ENCODE measurements around the gene L1CAM.

L1CAM gene, protein sequence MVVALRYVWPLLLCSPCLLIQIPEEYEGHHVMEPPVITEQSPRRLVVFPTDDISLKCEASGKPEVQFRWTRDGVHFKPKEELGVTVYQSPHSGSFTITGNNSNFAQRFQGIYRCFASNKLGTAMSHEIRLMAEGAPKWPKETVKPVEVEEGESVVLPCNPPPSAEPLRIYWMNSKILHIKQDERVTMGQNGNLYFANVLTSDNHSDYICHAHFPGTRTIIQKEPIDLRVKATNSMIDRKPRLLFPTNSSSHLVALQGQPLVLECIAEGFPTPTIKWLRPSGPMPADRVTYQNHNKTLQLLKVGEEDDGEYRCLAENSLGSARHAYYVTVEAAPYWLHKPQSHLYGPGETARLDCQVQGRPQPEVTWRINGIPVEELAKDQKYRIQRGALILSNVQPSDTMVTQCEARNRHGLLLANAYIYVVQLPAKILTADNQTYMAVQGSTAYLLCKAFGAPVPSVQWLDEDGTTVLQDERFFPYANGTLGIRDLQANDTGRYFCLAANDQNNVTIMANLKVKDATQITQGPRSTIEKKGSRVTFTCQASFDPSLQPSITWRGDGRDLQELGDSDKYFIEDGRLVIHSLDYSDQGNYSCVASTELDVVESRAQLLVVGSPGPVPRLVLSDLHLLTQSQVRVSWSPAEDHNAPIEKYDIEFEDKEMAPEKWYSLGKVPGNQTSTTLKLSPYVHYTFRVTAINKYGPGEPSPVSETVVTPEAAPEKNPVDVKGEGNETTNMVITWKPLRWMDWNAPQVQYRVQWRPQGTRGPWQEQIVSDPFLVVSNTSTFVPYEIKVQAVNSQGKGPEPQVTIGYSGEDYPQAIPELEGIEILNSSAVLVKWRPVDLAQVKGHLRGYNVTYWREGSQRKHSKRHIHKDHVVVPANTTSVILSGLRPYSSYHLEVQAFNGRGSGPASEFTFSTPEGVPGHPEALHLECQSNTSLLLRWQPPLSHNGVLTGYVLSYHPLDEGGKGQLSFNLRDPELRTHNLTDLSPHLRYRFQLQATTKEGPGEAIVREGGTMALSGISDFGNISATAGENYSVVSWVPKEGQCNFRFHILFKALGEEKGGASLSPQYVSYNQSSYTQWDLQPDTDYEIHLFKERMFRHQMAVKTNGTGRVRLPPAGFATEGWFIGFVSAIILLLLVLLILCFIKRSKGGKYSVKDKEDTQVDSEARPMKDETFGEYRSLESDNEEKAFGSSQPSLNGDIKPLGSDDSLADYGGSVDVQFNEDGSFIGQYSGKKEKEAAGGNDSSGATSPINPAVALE

DNA sequence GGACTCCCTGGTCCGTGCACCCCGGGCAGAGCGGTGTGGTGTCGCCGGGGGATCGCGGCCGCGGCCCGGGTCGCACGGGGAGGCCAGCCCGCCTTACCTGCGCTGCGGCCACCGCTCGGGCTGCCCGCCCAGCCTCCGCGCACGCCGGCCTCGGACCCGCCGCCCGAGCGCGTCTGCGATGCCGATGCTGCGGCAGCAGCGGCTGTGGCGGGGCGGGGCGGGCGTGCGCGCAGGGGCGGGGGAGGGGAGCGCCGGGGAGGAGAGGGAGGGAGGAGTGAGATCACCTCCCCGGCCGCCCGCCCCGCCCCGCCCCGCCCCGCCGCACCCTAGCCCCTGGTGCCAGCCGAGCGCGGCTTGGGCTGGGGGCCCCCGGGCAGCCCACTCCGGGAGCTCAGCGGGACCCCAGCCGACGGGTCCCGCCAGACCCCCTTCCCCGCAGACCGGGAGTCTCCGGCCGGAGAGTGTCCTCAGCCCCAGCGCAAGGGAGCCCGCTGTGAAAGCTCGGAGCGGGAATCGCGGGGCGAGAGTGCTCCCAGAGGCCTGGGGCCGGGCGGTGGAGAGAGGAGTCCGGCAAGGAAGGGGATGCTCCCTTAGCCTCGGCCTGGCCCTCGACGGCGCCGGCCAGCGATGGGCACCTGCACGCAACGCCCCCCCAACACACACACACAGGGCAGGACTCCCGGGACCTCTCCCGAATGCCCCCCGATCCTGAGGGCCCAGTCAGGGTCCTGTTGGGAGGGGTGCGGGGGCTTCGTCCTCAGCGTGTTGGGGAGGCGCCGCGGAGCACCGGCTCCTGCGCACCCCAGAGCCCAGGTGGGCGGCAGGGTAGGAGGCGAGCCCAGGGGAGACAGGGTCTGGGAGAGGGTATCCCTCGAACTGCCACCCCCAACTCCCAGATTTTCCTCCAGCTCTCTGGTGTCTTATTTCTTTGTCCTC, at the start of gene L1CAM:
TSS of gene L1CAM (minus strand) at position 206 of the 936 bp plus-strand sequence. CDS start 10,337 bp downstream, outside the sequence.
- DNase-seq, result no peak

DNA sequence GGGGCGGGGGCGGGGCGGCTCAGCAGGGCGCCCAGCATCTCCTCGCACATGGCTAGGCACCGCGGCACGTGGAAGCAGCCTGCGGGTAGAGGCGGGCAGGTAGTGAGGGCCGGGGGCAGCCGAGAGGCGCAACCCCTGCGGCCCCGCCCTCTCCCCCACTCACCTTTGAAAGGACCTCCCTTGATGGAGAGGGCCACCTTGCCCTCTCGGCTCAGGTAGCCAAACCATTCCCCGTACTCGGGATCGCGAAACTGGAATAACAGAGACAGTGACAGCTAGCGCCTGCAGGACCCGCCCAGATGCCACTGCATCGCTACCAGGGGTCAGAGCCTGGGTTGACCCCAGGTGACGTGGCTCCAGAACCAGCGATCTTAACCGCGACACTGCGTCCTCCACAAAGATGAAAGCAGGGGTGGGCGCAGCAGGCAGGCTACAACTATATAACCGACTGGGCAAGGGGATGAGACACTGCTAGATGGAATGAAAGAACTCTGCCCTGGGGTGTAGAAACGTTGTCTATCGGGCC, 49.4 kb upstream of the L1CAM start:
- DNase-seq, result no peak

DNA sequence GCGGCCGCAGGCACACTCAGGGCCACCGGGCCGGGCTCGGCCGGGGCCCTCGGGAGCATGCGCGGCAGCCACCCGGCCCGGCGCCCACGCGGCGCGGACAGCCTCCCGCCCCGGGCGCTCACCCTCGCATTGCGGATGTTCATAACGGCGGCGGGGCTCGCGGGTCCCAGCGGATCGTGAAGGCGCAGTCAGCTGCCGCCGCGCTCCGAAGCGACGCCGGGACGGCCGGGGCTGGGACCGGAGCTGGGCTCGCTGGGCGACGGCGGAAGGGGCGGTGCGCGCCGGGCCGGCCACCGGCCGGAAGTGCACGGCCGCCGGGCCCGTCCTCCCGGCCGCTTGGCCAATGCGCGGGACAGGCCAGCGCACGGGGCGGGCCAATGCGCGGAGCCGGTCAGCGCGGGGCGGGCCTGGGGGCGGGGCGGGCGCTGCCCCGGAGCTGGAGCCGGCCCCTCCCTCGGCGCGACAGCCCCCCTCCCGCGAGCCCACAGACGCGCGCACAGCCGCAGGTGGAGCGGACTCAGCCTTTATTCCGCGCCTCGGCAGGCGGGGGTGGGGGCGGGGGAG, 48.9 kb upstream of the L1CAM start, which contains the start of gene NAA10:
TSS of gene NAA10 (minus strand) at position 276 of the 564 bp plus-strand sequence. CDS start at position 143, 133 bp downstream.
- peak; percentile 98 for DNase-seq

DNA sequence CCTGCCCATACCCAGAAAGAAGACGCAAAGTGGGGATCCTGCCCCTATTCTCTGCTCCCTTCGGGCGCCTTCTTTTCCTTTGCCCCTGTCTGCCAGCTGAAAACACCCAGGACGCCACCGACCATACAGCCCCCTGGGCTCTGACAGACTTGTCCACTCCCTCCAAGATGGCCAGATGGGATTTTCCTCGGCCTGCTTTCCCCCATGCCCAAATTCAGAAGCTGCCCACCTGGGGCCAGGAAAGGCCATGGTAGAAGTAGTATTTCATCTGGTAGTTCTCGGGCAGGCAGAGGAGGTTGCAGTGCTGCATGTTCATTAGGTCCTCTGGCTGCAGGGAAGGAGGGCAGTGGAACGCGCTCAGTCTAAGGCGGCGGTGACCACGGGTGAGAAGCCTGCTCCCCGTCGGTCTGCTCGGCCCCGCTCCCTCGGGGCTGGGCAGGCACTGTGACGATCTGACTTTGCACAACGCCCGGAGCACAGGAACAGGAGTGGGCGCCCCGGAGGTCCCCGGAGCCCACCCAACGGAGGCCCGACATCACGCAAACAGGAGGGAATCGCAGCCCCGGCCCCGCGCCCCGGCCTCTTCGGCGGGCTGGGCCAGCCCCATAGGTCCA, 48.3 kb upstream of the L1CAM start:
- DNase-seq, result no peak

DNA sequence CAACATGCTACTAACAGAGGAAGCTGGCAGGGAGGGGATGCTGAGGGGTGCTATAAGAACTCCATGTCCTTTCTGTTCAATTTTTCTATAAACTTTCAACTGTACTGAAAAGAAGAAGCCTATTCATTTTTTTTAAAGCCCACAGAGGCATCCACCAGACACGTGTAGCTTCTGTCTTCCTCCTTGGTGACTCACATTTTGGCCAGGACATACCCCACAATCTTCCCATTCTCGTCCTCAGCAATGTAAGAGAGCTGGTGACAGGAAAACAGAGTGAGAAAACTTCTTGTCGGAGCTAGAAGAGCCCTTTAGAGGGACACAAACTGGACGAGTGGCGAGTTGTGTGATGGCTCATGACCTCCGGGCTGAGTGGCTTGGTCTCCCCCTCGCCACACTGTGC, 47.8 kb upstream of the L1CAM start:
- no peak for DNase-seq

DNA sequence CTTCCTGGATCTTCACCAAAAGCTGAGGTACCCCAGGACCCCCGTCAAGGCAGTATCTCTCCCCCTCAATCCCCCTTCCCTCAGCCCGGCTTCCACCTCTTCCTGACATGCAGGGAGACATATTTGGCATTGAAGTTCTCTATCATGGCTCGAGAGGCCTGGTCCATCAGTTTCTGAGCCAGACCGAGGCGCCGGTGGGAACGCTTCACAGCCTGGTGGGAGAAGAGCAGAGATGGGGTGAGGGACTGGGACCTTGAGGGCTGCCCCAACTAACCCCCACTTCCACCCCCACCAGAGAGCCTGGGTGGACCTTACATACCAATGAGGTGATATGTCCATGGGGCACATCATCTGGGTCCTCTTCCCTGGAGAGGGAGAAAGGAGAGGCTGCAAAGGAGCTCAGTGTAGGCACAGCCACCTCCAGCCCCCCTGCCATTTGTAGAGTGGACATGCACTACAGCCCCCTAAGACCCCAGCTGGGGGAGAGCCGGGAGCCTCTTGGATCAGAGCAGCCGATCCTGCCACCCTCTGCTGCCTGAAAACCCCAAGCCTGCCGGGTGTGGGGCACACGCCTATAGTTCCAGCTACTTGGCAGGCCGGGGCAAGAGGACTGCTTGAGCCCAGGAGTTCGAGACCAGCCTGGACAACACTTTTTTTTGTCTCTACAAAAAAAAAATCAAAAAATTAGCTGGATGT, 46.4 kb upstream of the L1CAM start:
- no peak for DNase-seq

DNA sequence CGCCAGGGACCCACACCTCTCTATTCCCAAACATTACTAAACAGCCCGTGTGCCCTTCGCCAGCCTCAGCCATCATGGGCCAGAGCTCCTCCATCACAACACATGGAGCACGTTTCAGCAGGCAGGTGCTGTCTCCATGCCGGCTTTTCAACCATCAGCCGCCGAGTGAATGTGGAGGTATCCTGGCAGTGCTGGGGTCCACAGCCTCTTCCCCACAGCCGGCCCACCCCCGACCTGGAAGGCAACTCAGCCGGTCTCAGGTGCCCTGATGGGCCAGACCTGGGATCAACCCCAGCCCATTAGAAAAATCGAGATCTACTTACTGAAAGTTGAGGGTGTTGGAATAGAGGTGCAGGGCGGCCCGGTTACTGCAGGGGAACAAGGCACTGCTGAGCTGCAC, 45.8 kb upstream of the L1CAM start:
- no peak for DNase-seq

DNA sequence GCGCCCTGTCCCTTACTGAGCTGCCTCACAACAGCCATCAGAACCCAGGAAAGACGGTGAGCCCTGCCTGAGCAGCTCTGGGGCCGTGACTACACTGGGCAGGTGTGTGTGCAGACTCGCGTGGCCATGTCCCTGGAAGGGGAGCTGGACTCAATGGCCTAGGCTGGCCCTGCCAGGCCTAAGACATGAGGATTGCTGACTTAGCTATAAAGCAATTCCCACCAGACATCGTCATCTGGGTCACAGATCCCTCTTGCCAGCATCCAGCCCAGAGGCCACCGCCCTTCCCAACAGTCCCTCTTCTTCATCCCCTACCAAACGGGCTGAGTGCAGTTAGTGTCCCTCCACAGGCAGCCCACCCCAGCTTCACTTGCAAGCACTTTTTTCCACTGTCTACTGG, 45.2 kb upstream of the L1CAM start:
- no peak for DNase-seq

DNA sequence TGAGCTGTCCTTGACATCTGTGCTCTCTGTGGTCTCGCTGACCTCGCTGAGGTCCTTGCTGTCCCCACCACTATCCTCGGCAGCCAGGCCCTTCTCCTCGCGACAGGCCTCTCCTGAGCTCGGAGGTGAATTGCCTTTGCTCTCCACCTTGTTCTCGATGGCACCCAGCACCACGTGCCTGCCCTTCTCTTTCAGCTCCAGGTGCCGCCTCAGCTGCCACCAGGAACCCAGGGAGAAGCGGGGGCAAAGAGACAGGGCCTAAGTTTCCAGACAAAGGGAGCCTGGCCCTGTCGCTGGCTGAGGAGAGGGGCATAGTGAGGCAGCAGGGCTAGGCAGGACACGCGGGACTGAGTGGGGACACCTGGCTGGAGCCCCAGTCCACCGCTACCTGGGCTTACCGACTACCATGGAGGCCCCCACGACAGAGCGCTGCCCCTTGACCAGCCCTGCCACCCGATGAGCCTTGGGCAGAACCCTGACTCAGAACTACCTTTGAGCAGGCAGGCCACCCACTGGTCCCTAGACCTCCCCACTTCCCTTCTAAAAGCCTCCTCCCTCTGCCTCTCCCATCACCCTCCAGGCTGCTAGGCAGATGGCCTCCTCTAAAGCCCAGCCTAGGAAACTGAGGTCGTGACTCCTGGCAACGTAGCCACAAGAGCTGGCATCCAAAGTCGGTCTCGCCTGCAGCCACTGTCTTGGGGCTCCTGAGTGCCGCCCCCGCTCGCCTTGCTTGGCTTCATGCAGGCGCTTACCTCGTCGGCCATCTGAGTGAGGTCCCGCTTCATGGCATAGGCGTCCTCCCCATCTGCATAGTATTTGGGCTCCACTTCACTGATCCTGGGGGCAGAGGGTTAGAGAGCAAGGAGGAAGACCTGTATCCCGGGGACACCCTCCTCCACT, 44.3 kb upstream of the L1CAM start:
- no peak for DNase-seq

DNA sequence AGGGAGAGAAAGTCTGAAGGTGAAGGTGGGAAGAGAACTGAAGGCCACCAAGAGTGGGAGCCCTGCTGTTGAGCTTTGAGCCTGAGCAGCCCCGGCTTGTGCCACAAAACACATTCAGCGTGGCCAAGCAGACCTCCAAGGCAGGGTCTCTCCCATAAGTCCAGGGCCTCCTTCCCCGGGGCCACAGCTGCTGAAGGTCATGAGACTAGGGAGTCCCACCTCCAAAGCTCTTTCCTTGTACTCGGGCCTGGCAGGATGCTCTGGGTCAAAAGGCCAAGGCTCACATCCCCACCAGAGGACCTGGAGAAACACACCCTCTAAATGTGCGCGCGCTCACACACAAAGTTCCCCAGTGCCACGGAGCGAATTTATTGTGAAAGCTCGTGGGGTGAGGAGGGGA, 43.6 kb upstream of the L1CAM start:
- DNase-seq, result no peak

DNA sequence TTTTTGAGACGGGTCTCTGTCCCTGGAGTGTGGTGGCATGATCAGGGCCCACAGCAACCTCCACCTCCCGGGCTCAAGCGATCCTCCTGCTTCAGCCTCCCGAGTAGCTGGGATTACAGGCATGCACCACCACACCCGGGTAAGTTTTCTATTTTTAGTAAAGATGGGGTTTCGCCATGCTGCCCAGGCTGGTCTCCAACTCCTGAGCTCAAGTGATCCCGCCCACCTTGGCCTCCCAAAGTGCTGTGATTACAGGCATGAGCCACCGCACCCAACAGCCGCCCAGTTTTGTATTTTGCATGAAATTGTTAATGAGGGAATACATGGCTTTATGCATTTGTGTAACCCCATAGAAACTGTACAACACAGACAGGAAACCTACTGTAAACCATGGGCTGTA, 42.9 kb upstream of the L1CAM start:
- DNase-seq, result no peak

DNA sequence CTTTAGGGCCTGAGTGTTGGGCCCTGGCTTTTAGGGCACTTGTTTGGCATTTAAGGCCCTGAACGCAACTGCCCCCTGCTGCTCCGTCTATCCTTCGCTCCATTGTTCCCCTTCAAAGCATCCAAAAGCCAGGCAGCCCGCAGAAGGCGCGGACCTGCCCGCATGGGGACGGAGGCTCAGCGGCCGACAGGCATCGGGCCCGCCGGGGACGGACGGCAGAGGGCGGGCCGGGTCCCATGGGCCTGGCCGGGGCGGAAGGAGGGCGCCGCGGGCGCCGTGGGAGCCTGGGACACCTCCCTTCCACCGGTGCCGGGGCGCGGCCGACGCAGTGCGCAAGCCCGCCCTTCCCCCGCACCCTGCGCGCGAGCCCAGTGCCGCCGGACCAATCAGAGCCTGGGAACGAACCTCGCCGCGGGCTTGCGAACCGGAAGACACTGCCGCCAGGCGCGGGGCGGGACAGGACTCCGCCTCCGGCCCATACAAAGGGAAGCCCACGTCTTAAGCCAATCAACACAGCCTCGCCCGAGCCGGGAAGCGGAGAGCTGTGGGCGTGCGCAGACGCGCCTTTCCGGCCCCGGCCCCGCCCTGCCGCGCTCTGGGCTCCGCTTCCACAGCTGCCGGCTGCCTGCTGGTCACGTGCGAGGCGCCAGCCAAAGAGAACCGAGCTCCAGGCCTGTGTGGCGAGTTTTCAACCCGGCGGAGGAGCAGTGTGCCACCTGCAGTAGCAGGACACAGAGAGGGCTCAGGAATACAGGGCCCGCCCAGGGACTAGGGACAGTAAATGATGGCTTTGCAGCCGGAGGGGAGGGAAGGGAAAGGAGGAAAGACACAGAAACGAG, 42.2 kb upstream of the L1CAM start:
- DNase-seq, result peak; percentile 100

DNA sequence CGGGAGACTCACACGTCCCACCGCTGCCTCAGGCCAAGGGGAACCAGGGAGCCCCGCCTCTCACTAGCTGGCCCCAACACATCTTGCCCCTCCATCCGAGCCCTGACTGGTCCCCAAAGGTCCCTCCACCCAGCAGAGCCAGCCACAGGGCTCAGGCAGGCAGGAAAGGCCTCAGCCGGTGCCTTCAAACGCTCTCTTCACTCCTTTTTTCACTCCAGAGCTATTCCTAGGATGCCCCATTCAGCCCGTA, 41.6 kb upstream of the L1CAM start:
- peak; percentile 52 for DNase-seq

DNA sequence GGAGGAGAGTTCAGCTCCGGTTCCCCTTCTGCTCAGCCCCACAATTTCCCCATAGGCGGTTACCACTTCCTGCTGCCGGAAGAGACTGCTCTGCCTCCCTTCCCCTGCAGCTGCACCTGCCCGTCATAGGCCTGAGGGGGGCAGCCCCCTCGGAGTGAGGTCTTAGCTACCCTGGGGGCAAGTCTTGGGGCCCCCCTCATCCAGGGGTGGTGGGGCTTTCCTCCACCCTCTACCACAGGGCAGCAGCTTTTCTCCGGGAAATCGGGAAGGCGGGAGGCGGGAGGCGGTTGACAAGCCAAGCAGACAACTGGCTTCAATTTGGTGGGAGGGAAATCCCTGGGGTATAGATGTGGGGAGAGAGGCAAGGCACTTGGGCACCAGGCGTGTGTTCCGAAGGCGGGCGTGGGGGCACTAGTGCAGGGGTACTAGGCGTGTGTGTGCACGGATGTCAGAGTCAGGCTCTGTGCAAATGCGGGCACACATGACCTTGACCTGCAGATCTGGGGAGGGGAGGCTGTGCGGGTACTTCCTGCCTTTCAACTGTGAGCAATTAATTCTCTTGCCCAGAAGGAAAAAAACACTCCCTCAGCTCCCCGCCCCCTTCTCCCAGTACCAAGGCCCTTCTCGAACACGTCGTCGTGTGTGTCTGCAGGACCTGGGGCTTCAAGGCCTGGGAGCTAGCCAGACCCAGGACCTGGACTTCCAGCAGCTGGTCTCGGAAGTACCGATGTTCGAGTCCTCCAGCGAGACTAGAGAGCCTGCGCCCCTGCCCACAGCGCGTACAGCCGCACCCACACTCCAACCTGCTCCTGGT, 41.1 kb upstream of the L1CAM start:
- peak; percentile 49 for DNase-seq

DNA sequence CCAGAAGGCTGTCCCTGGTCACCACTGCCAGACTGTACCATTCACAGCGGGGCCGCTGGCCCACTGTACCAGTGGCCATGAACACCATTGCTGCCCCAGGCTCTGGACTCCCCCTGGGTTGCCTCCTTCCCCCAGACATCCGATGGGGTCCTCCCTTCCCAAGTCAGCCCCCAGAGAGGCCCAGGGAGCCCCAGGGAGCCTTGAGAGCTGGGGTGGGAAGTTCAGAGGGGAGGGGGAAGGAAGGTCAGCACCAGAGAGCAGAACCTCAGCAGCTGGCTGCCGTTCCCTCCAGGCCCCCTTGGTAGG, 40.5 kb upstream of the L1CAM start:
- DNase-seq, result no peak

DNA sequence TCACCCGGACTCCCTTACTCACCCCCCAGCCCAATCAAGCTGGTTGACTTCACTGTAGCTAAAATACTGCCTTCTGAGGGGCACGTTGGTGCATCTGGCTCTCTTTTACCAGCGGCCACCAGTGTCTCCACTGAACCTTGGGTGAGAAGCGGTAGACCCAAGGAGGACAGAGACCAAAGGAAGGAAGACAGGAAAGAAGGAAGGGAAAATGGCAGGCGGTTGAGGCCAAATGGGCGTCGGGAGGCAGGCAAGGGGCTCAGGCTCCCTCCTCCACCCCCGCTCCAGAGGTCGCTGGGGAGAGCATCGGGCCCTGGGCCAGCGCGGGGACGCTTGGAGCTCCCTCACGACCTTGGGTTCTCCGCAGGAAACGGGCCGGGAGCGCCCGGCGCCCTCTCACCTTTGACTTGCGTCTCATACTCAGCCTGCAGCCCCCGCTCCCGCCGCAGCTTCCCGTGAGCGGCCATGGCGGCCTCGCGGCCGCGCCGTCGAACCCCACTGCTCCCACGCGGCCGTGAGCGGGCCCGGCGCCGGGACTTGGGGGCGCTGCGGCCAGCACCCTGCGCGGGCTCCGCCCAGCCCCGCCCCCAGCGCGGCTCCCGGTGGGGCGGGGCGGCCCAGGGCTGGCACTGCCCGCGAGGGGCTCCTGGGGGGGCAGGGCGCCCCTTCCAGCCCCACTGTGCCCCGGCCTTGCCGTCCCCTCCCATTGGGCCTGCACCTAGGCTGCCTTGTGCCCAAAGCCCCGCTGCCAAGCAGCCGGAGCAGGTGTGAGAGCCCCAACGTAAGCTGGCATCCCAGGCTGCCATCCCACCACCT, 40.0 kb upstream of the L1CAM start, which contains the start of gene ARHGAP4:
TSS of gene ARHGAP4 (minus strand) at position 526 of the 813 bp plus-strand sequence. CDS start at position 464, 62 bp downstream.
- DNase-seq, result no peak

DNA sequence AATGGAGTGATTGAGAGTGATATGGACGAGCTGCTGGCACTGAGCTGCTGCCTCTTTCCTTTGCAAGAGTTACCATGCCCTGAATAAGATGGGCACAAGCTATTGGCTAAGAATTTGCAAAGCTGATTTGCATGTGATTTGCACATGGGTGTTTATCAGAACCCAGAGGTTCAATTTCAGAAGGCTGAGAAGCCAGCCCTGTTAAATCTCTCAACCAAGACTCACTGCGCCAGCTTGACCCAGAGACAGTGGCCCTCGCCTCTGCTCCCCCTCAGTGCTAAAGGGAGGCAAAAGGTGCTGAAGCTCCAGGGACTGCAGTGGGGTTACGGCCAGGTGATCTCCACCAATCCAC, 39.4 kb upstream of the L1CAM start:
- no peak for DNase-seq

Measured in 8988T (cell line).